HG03060 (cell line): ENCODE data around the gene KNCN.

ENCODE experiments used
- ATAC-seq: cut with Tn5 transposase; IDR thresholded peaks from one replicate; pipeline ENCODE4 v1.9.1; 2021; ENCODE audit warnings: low read depth, moderate number of reproducible peaks; ENCODE audit not compliant: unreplicated experiment

Gene KNCN

DNA sequence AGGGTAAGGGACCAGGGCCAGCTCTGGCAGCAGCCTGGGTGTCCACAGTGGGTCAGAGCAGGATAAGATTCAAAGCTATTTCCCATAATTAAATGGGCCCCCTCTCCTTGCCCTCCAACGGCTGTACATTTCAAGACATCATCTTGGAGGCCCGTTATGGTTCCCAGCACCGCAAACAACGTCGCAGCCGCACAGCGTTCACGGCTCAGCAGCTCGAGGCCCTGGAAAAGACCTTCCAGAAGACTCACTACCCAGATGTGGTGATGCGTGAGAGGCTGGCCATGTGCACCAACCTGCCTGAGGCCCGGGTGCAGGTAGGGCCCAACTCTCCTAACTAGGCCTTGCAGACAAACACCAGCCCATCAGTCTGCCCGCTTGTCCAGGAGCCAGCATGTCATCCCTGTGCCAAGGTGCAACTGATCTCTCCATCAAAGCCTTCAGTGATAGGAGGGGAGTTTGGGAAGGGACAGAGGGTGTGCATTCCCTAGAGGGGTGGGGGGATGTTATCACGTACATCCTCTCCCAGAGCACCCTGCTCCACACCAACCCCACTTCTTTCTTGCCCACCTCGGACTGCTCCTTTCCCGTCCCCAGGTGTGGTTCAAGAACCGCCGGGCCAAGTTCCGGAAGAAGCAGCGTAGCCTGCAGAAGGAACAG is 41.0 kb downstream of the KNCN start:
- no peak for ATAC-seq

GRCh38 chr1:46508757-46509156 is 42.7 kb downstream of the KNCN start:
- ATAC-seq, result no peak

DNA sequence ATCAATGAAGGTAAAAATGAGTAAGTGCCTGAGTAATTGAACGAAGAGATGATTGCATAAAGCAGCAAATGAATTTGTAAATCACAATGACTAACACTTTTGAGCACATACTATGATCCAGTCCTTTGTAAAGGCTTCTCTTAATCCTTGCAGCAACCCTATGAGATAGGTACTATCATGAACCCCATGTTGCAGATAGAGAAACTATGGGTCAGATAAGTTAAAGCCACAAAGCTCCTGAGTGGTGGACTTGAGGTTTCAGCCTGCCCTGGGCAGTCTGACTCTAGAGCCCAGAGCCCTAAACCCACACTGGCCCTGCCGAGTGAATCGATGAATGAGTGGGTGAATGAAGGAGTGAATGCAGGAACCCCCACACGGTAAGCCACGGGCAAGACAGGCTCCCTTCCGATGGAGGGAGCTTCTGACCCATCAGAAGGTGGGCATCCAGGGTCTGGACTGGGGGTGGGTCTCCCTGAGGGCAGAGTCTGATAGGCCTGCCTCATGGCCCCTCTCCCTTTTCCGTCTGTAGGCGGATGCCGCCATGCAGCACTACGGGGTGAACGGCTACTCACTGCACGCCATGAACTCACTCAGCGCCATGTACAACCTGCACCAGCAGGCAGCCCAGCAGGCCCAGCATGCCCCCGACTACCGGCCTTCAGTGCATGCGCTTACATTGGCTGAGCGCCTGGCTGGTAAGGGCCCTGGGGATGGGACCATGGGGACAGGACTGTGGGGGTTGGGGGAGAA is 44.8 kb downstream of the KNCN start:
- ATAC-seq, result no peak

DNA sequence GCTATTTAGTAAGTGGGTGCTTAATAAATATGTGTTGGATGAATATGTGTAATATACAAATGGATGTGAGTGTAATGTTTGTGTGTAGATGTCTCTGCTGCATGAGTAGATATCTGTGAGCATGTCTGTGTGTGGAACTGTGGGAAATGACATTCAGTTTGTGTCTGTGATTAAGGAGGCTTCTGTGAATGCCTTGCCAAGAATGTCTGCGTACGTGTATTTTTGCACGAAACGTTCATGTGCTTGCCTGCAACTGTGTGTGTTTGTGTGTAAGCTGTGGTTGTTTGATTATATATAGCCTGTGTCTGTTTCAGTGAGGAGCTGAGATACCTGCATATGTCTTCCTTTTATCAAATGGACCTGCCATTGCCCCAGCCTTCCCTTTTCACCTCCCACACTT is 48.0 kb downstream of the KNCN start:
- ATAC-seq, result no peak

- no peak for ATAC-seq
Observed at GRCh38 chr1:46501528-46501927, 49.9 kb downstream of the KNCN start.

DNA sequence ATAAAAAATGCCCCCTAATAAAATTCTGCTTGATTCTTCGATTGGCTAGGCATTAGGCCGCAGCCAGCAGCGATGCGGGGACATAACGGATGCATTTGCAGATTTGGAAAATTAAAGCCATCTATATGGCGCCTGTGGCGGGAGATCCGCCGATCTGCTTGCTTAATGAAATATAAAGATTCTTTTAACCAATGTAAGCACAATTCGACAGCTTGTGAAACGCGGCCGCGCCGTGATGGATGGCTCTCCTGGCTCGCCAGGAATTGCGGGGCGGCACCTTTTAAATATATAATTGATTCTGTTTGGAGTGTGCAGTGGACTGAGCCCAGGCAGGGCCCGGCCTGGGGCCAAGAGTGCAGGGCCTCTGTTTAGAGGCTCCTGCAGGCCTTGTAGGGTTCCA is 53.8 kb downstream of the KNCN start:
- ATAC-seq, result no peak

DNA sequence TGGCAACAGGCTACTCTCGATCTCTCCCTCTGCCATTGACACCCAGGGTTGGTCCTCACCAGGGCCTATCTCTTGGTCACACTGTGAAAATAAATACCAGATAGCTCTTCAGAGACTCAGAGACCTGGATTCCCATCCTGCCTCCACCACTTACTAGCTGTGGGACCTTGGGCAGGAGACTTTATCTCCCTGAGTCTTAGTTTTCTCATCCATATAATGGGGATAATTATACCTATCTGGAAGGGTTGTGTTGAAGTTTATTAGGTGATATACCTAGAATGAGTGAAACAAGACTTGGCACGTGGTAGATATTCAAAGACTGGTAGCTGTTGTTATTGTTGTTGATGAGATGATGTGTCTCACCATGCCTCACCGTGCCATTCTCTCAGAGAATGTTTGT is 54.4 kb downstream of the KNCN start:
- no peak for ATAC-seq

GRCh38 chr1:46496505-46496904 is 54.9 kb downstream of the KNCN start:
- no peak for ATAC-seq

DNA sequence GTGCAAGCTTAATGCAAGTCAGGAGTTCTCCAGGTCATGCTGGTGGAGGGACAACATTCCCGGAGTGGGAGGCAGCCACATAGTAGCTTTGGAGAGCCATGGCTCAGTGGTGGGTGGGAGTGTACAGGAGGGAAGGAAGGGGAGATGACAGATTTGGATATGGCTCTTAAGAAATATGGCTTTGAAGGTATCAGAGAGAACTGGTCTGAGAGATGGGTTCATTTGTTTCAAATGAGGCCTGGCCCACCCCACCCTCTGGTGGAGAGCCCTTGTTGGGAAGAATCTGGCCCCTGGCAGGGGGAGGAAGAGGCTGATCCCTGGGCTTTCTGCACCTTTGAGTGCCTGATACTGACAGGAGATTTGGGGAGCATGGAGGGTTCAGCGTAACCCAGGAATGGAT is 55.7 kb downstream of the KNCN start:
- no peak for ATAC-seq
